NCI-H128 (cell line): ENCODE data around the gene MYO3B.

Experiments used
- DNase-seq: peaks from one replicate; lab custom pipeline; 2025; ENCODE audit not compliant: unreplicated experiment; lab: John Stamatoyannopoulos, UW

Gene MYO3B

DNA sequence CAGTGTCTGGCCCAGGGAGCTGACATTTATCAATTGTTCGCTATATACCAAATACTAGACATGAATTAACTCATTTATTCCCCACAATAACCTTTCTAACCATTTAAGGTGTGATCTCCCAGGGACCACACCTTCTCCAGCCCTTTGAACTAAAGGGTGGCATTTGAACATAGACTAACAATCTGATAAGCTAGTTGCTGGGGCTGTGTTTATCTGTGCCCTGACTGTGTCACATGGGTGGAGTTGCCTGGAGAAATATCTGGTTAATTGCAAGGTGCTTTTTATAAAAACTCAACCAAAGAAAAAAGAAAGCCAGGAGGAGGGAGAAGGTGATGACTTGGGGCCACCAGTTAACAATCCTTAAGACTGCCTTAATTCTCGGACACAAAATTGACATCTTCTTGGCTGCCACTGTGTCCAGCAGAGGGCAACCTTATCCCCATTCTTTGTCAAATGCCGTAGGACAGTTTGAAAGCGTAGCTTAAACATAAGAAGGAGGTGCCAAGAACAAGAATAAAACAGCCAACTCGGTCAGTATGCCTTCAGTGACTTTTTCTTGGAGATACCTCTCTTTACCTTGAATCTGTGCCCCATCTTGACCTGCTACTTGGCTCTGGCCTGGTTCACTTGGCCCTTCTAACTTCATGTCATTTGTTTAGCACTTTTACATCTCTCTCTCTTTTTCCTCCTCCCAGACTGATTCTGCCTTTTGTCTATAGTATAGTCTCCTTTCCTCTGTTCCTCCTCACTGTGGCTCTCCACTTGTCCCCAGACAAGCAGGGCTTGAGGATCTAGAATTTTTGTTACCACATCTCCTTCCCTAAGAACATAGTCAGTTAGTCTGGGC is 183.4 kb downstream of the MYO3B start:
- DNase-seq: no peak

DNA sequence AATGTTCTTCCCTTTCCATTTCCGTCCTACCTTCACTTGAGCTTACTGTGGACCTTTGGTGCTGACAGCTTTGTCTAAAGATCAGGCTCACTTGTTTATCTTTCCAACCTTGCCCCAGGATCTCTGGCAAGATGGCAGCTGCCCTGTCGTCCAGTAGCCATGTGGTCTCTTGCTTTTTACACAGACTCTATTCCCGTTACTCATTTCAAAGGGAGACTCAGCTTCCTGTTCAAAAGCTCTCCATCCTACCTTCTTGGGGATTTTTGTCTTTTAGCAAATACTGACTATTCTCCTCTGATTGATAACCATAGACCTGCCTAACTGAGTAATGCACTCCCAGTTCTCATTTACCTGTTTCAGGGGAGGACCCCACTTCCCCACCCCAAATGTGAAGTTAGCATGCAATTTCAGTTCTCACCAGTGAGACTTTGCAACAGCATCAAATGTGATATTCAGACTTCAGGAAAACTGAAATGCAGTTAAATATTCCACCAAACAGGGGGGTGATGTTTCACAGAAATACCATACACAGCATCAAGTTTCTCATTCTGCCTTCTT is 184.4 kb downstream of the MYO3B start:
- DNase-seq: no peak

DNA sequence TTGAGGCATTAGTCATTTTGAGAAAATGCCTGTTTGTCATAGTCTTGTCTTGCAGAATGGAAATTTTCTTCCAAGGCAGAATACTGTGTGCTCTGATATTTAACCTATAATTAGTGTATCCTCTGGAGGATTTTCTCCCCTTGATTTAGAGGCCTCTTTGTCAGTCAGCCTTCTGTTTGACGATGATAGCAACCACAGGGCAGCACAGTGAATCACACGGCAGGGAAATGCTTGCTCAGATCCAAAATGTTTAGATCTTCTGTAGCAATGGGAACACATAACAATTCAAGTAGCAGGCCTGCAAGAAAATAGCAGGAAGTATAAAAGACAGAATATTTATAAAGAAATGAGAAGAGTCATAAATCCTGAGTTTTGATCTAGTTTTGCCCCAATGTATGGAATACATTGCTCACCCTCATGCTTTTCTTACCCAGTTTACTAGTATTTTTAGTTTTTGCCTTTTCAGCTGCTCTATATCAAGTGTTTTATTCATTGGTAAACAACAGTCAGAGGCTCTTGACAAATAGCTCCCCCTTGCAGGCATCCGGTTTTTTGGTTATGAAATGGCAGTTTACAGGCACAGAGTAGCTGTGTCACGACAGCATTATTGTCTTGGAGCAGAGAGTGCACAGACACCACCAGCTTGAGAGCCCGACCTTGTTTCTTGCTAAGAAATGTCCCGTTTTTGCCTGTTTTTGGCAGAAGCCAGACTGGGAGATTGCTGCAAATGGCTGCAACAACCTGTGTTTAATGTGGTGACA is 185.1 kb downstream of the MYO3B start:
- no peak for DNase-seq

DNA sequence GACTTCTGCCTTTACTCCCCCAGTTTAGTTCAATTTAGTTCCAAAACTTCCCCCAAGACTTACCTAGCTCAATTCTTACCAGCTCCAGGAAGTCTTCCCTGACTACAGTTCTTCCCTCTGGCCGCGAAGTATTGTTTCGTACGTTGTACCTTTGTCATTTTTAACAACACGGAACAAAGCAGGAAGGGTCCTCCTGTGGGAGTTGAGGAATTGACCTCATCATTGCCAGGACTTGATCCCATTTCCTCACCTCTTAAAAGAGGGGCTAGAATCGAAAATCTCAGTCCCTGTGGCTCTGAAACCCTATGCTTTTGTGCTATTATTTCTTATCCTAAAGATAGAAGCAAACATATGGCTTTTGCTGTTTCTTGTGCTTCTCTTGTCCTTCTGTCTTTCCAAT is 187.1 kb downstream of the MYO3B start:
- no peak for DNase-seq

DNA sequence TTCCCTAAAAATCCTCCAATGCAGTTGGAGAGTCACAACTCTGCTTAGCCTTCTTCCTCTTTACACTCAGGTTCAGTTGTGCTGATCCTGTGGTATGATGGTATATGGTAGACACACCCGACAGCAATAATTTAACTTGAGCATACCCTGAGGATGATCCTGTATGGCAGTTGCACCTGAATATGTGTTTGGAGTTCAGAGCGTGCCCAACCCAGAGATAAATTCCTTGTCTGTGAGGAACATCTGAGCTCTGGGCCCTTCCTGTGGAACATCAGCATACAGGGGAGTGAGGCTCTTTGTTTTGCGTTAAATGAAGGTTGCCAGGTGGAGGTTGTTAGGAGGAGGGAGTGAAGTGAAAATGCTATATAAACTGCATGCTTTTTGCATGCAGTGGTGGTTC is 187.7 kb downstream of the MYO3B start:
- DNase-seq: no peak

DNA sequence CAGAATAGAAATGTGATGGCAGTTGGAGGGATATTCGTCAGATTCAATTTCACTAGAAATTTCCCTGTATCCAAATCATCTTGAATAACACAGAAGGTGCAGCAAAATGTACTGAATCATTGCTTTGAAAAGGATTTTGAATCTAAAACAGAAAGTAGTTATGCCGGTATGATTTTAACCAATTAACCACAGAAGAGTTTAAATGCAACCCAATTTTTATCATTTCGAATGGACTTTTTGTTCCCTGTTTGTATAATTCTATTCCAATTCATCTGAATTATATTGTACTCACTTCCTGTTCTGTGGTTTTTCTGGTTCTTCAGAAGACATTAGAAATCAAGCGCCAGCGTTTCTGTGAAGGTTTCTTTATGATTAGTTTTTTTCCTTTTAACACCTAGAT is 190.4 kb downstream of the MYO3B start:
- DNase-seq: no peak

DNA sequence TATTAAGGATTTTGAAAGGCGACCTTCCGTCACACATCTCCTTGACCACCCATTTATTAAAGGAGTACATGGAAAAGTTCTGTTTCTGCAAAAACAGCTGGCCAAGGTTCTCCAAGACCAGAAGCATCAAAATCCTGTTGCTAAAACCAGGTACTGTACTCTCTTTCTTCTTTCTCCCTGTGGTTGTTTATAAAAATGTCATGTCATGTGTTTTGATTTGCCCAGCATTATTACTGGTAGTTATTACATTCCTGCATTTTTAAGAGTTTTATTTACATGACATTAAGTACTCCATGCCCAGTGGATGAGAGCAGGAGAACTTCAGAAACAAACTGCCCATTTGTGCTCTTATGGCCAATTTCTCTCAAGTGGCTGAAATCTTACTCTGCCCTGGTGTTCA is 191.3 kb downstream of the MYO3B start:
- no peak for DNase-seq

DNA sequence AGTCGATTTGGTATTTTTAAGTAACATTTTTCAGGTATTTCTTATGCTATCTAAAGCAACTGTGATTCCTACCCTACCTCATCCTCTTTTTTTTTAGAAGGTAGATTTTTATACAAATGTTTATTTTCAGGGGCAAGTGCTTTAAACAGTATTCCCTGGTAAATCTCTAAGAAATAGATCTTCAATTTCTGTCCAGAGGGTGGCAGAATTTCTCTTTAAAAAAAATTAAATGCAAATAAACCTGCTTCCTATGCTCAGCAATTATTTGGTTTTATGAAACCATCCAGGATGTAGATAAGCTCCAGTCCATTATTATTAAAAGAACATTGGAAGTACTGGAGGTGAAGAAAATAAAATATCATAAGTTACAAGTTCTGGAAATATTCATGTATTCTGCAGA is 191.9 kb downstream of the MYO3B start:
- DNase-seq: no peak

DNA sequence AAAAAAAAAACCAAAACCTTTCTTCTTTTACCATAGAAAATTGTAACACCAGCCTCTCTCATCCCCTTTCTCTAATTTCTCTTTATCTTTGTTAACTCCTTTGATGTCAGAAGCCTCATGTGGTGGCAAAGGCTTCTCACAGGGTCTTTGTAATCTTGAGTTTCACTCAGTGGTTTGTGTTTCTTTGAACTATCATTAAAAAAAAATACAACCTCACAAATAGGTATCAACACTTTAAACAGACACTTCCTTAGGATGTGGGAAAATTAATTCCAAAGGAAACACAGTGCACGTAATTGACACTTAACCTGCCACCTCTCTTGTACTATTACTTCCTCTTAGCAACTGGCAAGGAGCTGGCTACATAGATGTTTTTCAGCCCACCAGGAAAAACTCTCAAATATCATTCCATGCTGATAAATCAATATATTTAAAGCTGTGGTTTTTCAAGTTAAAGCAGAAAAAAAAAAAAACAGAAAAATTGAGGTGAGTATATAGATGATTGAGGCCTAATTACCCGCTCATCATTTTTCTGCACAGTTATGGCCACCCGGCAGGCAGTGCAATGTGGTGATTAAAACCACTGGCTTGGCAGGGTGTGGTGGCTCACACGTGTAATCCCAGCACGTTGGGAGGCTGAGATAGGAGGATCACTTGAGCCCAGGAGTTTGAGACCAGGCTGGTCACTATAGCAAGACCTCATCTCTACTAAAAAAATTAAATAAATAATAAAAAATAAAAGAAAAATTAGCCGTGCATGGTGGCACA is 193.5 kb downstream of the MYO3B start:
- DNase-seq: no peak

DNA sequence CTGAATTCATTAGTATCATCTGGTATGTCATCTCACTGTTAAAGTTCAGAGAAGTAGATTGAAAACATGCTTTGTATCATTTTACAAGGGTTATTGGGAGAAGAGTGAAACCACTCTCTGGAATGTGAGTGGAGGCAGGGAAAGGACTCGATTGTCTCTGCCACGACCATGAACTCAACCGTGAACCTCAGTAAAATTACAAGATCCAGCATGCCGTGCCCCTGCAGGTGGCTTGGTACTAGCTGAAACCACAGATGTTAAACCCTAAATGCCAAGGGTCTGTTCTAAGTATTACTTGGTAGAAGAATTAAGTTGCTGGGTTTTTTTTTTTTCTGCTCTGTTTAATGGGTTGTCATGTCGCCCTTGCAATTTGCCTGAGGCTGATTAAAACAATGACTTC is 197.2 kb downstream of the MYO3B start:
- DNase-seq: no peak

DNA sequence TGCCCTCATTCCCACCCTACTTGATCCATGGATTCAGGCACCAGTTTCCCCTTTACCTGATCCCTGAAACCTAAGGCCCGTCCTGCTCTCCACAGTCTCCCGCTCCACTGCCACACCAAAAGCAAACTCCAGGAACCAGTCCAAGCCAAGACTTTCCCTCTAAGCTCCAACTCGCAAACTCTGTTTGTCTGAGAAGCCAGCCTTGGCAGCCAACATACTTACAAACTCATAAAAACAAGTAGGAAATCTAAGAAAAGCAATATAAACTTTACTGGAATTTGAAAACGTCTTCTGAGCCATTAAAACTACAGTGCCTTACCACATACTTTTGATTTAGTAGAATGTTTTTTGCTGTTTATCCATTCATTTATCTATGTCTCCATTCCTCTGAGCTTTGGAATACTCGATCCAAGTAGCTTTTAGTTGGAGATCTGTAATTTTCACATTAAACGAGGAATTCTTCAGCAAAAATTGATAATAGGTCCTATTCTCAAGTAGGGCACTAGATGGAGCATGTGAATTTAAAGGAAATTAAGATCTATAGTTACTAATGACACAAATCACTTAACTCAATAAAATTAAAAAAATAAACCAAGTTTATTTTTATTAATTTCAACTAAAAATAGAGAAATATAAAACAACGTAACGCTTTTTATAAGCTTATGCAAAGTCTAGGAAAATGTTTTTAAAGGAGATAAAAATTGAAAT is 199.7 kb downstream of the MYO3B start:
- no peak for DNase-seq

DNA sequence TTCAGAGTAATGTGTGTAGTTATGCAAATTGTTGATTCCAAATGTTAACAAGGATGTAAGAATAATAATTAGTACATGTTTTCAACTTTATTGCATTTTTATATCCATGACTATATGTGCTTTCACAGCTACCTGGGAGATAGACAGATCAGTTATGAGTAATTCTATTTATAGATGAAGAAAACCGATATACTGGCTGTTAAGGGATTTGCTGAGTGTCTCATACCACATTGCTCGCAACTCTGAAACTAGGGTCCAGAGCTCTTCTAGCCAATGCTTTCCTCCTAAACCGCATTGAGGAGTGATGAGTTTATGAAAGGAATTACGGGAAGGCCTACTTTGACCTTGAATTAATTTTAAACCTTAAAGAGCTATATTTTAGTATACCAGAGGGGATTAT is 202.3 kb downstream of the MYO3B start:
- DNase-seq: no peak

DNA sequence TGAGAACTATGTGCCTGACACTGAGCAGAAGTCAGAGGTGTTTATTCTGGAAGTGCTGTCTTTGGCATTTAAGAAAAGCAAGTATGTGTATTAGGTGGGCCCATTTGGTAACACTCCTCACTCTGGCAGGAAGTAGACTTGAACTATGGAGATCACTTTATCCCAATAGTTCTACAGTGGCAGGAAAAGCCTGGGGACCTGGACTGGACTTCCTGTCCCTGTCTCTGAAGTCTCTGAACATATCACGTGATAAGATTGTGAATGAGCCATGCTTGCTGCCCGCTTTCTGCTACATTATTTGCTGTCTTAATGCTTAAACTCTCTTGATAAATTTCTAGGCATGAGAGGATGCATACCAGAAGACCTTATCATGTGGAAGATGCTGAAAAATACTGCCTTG is 203.7 kb downstream of the MYO3B start:
- no peak for DNase-seq

DNA sequence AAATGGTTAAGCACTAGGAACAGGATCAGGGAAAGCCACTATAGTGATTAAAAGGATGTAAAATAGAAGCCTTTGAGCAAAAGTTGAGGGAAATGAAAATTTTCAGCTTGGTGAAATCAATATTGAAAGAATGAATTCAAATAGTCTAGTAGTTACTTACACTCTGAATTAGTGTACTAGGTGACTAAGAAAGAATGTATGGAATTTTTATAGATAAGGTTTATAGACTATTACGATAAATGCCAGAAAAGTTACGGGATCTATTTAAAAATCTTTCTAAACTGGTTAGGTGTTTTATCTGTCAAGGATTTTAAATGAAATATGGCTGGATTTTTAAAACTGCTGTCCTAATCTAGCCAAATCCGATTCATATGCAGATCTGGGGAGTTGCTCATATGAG is 208.6 kb downstream of the MYO3B start:
- DNase-seq: no peak

DNA sequence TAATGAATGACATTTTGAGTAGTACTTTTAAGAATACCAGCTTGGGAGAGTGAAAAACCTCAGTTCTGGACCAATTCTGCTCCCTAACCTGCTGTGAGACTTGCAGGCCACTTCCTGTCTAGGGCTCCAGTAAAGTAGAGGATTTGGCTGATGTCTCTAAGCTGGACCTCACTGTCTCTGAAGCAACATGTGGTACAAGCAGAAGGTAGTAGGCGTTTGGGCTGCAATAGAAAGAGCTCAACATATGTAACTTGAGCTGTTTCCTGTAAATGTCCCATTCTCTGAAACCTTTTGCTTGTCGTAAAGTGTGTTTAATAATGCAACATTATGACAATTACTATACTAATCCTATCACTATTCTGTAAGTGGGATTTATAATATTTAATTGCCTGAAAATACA is 213.1 kb downstream of the MYO3B start:
- DNase-seq: no peak

DNA sequence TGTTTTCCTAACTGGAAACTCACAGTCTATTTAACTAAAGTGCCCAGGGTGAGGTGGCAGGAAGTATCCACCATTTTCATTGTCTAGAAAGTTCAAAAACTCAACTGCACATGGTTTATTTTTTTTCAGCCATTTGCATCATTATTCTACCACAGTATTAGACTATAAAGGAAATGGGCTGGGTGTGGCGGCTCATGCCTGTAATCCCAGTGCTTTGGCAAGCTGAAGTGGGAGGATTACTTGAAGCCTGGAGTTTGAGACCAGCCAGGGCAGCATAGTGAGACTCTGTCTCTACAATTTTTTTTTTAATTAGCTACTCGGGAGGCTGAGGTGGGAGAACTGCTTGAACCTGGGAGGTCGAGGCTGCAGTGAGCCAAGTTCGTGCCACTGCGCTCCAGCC is 213.8 kb downstream of the MYO3B start:
- no peak for DNase-seq

DNA sequence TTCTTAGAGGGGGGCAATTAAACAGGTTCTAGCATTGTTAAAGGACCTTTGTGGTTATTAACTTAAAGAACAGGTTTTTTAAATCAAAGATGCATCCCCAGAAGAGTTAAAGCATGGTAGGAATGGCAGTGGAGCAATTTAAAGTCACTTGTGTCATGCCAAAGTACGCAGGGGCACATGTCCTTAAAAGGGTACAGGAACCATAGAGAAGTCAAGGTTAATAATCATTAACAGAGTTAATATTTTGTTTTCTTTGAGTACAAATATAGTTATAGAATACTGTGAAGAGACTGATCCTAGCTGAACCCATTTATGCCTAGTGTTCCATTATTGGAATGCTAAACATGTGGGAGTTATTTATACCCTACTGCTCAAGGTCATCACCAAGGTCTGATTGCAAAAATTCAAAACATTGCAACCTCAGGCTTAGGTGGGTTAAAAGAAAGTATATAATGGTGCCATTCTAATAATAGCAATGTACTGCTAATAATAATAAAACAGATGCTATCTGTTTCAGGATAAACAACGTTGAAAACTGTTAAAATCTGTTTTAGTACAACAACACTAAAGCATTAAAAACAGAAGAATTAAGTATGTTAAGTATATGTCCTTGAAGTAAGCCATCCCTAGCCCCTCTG is 216.0 kb downstream of the MYO3B start:
- DNase-seq: no peak

DNA sequence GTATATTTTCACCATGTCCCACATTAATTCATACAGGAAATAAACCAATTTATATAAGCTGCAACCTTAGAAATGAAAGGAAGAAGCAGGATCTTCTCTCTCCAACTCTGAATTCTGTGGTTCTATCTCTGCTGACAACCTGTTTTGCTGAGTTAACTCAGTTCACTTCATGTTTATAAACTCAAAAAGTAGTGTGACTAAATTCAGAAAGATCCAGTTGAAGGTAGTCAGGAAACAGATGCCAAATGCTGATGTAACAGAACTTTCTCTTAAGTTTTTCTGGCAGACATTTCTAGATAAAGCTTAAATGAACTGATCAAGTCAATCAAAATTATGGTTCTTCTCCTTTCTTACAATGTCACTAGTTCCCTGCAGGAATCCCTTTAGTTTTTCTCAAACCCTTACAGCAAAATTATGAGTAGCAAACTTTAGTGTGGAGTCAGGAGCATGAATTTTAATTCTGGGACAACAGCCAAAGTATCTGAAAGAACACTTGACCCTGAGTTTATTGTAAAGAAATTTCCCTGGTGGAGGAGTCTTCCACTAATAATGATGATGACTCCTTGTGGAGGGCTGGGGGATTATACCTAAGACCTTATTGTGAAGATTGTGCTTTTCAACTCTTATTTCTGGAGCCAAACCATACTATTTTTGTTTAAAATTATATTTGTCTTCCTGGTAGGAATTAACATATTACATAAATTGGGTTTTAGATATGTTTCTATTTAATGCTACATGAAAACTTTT is 216.9 kb downstream of the MYO3B start:
- DNase-seq: no peak

DNA sequence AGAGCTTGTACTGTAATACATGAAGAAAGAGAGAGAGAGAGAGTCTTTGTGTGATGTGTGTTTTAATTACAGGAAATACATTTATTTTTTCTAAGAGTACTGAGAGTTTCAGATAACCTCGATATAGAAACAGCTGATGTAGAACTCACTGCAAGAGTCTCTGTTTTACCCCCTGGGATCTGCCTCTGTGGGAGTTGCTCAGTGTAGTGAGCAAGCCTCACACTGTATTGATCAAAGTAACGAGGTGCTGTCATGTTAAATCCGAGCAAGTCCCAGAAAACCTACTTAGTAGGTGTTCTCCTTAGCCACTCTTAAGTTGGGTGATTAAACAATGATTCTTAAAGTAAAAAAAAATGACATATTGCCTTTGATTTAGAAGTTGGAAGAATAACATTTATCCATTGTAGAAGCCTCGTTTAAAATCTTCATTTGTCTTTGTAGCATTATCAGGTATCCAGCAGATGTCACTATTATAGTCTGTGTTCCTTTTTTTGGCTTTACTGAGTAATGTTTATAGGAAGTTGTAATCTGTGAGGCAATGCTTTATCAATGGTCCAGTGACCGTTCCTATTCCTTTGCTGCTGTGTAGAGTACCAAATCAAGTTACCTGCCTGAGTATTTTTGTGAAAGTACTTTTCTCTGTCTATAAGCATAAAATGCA is 219.0 kb downstream of the MYO3B start:
- DNase-seq: no peak
